Breast epithelium (tissue), 3 donors: ENCODE results near the gene ASTN2.

ENCODE experiments used
- CTCF ChIP-seq, 3 donors: fragments of 450-650 bp; IDR thresholded peaks; one replicate each; pipeline ENCODE4 v1.5.1; 2016 to 2017; ENCODE audit warnings: antibody characterized with exemption in 3 of 3, mild to moderate bottlenecking in 3 of 3, moderate library complexity in 3 of 3
- POLR2A ChIP-seq: fragments of 450-650 bp; IDR thresholded peaks from one replicate; pipeline ENCODE4 v1.6.1; 2016; ENCODE audit warnings: antibody characterized with exemption, mild to moderate bottlenecking, moderate library complexity
- POLR2AphosphoS5 ChIP-seq, 3 donors: sonication (generic); formaldehyde crosslinking; IDR thresholded peaks; one replicate each; pipeline ENCODE4 v1.6.1; 2017; ENCODE audit warnings: antibody characterized with exemption in 3 of 3

GRCh38 chr9:117231012-117231411 lies 183.8 kb downstream of the ASTN2 start:
- TF ChIP-seq POLR2A (no peak), POLR2AphosphoS5 (IDR thresholded peaks at IDR 0.05) (no peak), CTCF (IDR thresholded peaks at IDR 0.05) (no peak)
